KMS-11 (cell line): ENCODE data around the gene TM4SF18.
"Not testable (repeated sequence)": the region's sequence is repeated elsewhere in the genome, so short reads cannot be mapped to it uniquely, and the experiment has no call there.

ENCODE experiments used
- H2AFZ ChIP-seq: fragments of 200-600 bp; sonication (generic); 2 replicates; pipeline ENCODE4 v1.6.1; 2016; ENCODE audit warnings: antibody characterized with exemption, mixed run types, low read depth
- H3K27ac ChIP-seq: fragments of 200-600 bp; sonication (generic); 2 replicates; pipeline ENCODE4 v1.6.1; 2016; ENCODE audit warnings: mild to moderate bottlenecking, mixed run types
- H3K27me3 ChIP-seq: fragments of 200-600 bp; sonication (generic); 2 replicates; pipeline ENCODE4 v1.6.1; 2017; ENCODE audit warnings: mild to moderate bottlenecking, low read depth, mixed run types, moderate library complexity; ENCODE audit not compliant: insufficient read depth
- H3K36me3 ChIP-seq: fragments of 200-600 bp; sonication (generic); 2 replicates; pipeline ENCODE4 v1.6.1; 2017; ENCODE audit warnings: mild to moderate bottlenecking, mixed run types; ENCODE audit not compliant: insufficient read depth
- H3K4me1 ChIP-seq: fragments of 200-600 bp; sonication (generic); 2 replicates; pipeline ENCODE4 v1.6.1; 2016; ENCODE audit warnings: mild to moderate bottlenecking, low read depth, mixed run types; ENCODE audit not compliant: poor library complexity, severe bottlenecking
- H3K4me2 ChIP-seq: fragments of 200-600 bp; sonication (generic); 2 replicates; pipeline ENCODE4 v1.7.0; 2016; ENCODE audit warnings: mild to moderate bottlenecking, mixed run types
- H3K4me3 ChIP-seq: fragments of 200-600 bp; sonication (generic); IDR thresholded peaks from 2 replicates; pipeline ENCODE4 v1.6.1; 2017; ENCODE audit warnings: low read depth, low read length, mixed read lengths; ENCODE audit not compliant: insufficient read depth
- H3K79me2 ChIP-seq: fragments of 200-600 bp; sonication (generic); 2 replicates; pipeline ENCODE4 v1.6.1; 2016; ENCODE audit warnings: low read depth, mixed run types; ENCODE audit not compliant: insufficient read depth
- H3K9ac ChIP-seq: fragments of 200-600 bp; sonication (generic); 2 replicates; pipeline ENCODE4 v1.6.1; 2016; ENCODE audit warnings: mild to moderate bottlenecking, mixed run types
- H4K20me1 ChIP-seq: fragments of 200-600 bp; sonication (generic); 2 replicates; pipeline ENCODE4 v1.6.1; 2016; ENCODE audit warnings: mild to moderate bottlenecking, mixed run types; ENCODE audit not compliant: insufficient read depth
- CTCF ChIP-seq: fragments of 200-600 bp; sonication (generic); conservative IDR thresholded peaks from 2 replicates; pipeline ENCODE4 v1.6.1; 2017; ENCODE audit warnings: low read depth, mild to moderate bottlenecking, antibody characterized with exemption, low read length, moderate library complexity, mixed read lengths

TM4SF18 gene

GRCh38 chr3:149333176-149333859, at the start of gene TM4SF18:
TSS of gene TM4SF18 (minus strand) at chr3:149333636. CDS start at chr3:149333382, 254 bp downstream.
- no peaks in the 10 kb centered on the region for H4K20me1 ChIP-seq
- no peaks in the 10 kb centered on the region for H3K27me3 ChIP-seq
- H3K9ac ChIP-seq: no peak within 1 kb of the TSS
- no peak within 1 kb of the TSS for H2AFZ ChIP-seq
- H3K4me2 ChIP-seq: no peak within 1 kb of the TSS
- no peak within 1 kb of the TSS for H3K4me3 ChIP-seq
- H3K79me2 ChIP-seq: no peaks in the 10 kb centered on the region
- TF ChIP-seq CTCF: no peak
- no peaks in the 10 kb centered on the region for H3K4me1 ChIP-seq
- H3K36me3 ChIP-seq: no peaks in the 10 kb centered on the region
- H3K27ac ChIP-seq: no peak within 1 kb of the TSS

- no peak overlapping the region for H3K4me3 ChIP-seq
- no peak overlapping the region for H3K9ac ChIP-seq
- no peaks in the 10 kb centered on the region for H3K4me1 ChIP-seq
- no peak for TF ChIP-seq CTCF
- H2AFZ ChIP-seq: no peak overlapping the region
- no peak overlapping the region for H3K27ac ChIP-seq
- H3K27me3 ChIP-seq: no peaks in the 10 kb centered on the region
- H3K79me2 ChIP-seq: no peaks in the 10 kb centered on the region
- no peaks in the 10 kb centered on the region for H4K20me1 ChIP-seq
- H3K36me3 ChIP-seq: no peaks in the 10 kb centered on the region
- H3K4me2 ChIP-seq: no peak overlapping the region
Measured at GRCh38 chr3:149382518-149382917, 49.1 kb upstream of the TM4SF18 start.

GRCh38 chr3:149382101-149382467, 48.6 kb upstream of the TM4SF18 start:
- Histone ChIP-seq H3K9ac (no peak overlapping the region), H2AFZ (no peak overlapping the region), H3K4me2 (no peak overlapping the region)

GRCh38 chr3:149381173-149382100, 48.0 kb upstream of the TM4SF18 start:
- no peaks in the 10 kb centered on the region for H3K79me2 ChIP-seq
- no peak for TF ChIP-seq CTCF
- H3K4me2 ChIP-seq: no peak overlapping the region
- no peak overlapping the region for H3K9ac ChIP-seq
- H4K20me1 ChIP-seq: no peaks in the 10 kb centered on the region
- H2AFZ ChIP-seq: no peak overlapping the region
- no peaks in the 10 kb centered on the region for H3K4me1 ChIP-seq
- no peak overlapping the region for H3K4me3 ChIP-seq
- H3K36me3 ChIP-seq: no peaks in the 10 kb centered on the region
- H3K27me3 ChIP-seq: no peaks in the 10 kb centered on the region
- no peak overlapping the region for H3K27ac ChIP-seq

More at GRCh38 chr3:149382101-149382467, 48.6 kb upstream of the TM4SF18 start:
- Histone ChIP-seq H3K79me2 (no peaks in the 10 kb centered on the region), H3K27ac (no peak overlapping the region), H3K27me3 (no peaks in the 10 kb centered on the region), H4K20me1 (no peaks in the 10 kb centered on the region), H3K4me3 (no peak overlapping the region), H3K4me1 (no peaks in the 10 kb centered on the region), H3K36me3 (no peaks in the 10 kb centered on the region)
- TF ChIP-seq CTCF: no peak

- H3K4me2 ChIP-seq, H3K36me3 ChIP-seq, H3K9ac ChIP-seq, H3K79me2 ChIP-seq, H3K27me3 ChIP-seq, H2AFZ ChIP-seq, H3K4me3 ChIP-seq, H4K20me1 ChIP-seq, H3K27ac ChIP-seq, H3K4me1 ChIP-seq: not testable (repeated sequence)
Measured at GRCh38 chr3:149380220-149380619, 46.8 kb upstream of the TM4SF18 start.
